ENCODE measurements around the gene GNG2.

DNA sequence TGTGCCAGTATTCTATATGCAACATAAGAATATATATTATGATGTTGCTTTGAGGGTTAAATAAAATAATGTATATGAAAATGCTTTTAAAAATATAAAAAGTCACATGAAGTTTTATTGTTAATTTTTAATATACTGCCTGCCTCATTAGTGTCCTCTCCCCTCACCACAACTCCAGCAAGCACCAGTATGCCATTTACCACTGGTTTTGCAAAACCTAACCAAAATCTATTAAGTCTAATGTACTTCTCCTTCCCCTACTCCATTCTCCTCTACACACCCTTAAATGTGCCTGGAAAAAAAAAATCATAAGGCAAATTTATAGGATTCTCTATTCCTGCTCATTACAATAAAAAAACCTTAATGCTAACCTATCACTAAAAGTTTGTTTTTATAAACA lies 24.0 kb upstream of the GNG2 start:
- no peak for TF ChIP-seq POLR2A (IDR thresholded peaks at IDR 0.05)
- TF ChIP-seq, protein P1, sequence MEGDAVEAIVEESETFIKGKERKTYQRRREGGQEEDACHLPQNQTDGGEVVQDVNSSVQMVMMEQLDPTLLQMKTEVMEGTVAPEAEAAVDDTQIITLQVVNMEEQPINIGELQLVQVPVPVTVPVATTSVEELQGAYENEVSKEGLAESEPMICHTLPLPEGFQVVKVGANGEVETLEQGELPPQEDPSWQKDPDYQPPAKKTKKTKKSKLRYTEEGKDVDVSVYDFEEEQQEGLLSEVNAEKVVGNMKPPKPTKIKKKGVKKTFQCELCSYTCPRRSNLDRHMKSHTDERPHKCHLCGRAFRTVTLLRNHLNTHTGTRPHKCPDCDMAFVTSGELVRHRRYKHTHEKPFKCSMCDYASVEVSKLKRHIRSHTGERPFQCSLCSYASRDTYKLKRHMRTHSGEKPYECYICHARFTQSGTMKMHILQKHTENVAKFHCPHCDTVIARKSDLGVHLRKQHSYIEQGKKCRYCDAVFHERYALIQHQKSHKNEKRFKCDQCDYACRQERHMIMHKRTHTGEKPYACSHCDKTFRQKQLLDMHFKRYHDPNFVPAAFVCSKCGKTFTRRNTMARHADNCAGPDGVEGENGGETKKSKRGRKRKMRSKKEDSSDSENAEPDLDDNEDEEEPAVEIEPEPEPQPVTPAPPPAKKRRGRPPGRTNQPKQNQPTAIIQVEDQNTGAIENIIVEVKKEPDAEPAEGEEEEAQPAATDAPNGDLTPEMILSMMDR (IDR thresholded peaks at IDR 0.05) = no peak

Measured in thyroid gland (tissue), 4 donors.